ENCODE measurements around the gene RALY.

DNA sequence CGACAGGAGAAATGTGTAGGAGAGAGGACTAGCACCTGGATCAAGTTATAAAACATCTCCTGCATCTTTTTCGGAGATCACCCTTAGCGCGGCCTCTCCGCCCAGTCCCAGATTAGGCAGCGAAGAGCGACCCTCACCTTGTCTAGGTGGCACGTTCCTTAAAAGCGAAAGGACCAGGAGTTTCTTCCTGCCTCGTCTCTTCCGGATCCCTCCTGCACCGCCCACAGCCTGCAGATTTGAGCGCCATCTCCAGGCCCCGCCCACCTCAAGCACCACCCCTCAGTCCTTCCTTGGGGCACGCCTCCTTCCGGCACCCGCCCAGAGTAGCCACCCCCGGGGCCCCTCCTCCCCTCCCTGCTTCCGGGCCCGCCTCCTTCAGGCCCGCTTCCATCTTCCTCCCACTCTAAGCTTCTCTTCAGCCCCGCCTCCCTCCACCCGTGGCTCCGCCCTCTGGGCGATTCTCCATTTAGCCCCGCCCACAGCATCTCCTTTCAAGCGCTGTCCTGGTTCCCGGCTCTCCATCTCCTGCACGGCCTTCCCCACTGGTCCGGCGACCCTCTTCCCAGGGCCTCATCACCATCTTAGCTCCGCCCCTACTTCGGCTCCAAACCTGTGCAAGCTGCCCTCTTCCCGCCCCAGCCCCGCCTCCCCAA, 662 bp upstream of the RALY start:
- TF ChIP-seq CEBPB (IDR thresholded peaks at IDR 0.05) (no peak), POLR2A (IDR thresholded peaks at IDR 0.05; ENCODE audit: low read length) (peak; percentile 96), MAFK (IDR thresholded peaks at IDR 0.05; ENCODE audit: partially characterized antibody) (no peak), RAD21 (conservative IDR thresholded peaks at IDR 0.05 in 1 of 2, IDR thresholded peaks at IDR 0.05 in 1 of 2) (no peak), CBX2 (IDR thresholded peaks at IDR 0.05; ENCODE audit: borderline replicate concordance, low read depth) (no peak)
- TF ChIP-seq, protein P1, sequence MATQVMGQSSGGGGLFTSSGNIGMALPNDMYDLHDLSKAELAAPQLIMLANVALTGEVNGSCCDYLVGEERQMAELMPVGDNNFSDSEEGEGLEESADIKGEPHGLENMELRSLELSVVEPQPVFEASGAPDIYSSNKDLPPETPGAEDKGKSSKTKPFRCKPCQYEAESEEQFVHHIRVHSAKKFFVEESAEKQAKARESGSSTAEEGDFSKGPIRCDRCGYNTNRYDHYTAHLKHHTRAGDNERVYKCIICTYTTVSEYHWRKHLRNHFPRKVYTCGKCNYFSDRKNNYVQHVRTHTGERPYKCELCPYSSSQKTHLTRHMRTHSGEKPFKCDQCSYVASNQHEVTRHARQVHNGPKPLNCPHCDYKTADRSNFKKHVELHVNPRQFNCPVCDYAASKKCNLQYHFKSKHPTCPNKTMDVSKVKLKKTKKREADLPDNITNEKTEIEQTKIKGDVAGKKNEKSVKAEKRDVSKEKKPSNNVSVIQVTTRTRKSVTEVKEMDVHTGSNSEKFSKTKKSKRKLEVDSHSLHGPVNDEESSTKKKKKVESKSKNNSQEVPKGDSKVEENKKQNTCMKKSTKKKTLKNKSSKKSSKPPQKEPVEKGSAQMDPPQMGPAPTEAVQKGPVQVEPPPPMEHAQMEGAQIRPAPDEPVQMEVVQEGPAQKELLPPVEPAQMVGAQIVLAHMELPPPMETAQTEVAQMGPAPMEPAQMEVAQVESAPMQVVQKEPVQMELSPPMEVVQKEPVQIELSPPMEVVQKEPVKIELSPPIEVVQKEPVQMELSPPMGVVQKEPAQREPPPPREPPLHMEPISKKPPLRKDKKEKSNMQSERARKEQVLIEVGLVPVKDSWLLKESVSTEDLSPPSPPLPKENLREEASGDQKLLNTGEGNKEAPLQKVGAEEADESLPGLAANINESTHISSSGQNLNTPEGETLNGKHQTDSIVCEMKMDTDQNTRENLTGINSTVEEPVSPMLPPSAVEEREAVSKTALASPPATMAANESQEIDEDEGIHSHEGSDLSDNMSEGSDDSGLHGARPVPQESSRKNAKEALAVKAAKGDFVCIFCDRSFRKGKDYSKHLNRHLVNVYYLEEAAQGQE (IDR thresholded peaks at IDR 0.05), result no peak
- TF ChIP-seq, protein P2, sequence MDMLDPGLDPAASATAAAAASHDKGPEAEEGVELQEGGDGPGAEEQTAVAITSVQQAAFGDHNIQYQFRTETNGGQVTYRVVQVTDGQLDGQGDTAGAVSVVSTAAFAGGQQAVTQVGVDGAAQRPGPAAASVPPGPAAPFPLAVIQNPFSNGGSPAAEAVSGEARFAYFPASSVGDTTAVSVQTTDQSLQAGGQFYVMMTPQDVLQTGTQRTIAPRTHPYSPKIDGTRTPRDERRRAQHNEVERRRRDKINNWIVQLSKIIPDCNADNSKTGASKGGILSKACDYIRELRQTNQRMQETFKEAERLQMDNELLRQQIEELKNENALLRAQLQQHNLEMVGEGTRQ (IDR thresholded peaks at IDR 0.05), result no peak
- TF ChIP-seq, protein P3, sequence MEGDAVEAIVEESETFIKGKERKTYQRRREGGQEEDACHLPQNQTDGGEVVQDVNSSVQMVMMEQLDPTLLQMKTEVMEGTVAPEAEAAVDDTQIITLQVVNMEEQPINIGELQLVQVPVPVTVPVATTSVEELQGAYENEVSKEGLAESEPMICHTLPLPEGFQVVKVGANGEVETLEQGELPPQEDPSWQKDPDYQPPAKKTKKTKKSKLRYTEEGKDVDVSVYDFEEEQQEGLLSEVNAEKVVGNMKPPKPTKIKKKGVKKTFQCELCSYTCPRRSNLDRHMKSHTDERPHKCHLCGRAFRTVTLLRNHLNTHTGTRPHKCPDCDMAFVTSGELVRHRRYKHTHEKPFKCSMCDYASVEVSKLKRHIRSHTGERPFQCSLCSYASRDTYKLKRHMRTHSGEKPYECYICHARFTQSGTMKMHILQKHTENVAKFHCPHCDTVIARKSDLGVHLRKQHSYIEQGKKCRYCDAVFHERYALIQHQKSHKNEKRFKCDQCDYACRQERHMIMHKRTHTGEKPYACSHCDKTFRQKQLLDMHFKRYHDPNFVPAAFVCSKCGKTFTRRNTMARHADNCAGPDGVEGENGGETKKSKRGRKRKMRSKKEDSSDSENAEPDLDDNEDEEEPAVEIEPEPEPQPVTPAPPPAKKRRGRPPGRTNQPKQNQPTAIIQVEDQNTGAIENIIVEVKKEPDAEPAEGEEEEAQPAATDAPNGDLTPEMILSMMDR (IDR thresholded peaks at IDR 0.05), result no peak
